ENCODE data around the gene MRPS23.
"Not testable (repeated sequence)": the region's sequence is repeated elsewhere in the genome, so short reads cannot be mapped to it uniquely, and the experiment has no call there.

MRPS23 gene

DNA sequence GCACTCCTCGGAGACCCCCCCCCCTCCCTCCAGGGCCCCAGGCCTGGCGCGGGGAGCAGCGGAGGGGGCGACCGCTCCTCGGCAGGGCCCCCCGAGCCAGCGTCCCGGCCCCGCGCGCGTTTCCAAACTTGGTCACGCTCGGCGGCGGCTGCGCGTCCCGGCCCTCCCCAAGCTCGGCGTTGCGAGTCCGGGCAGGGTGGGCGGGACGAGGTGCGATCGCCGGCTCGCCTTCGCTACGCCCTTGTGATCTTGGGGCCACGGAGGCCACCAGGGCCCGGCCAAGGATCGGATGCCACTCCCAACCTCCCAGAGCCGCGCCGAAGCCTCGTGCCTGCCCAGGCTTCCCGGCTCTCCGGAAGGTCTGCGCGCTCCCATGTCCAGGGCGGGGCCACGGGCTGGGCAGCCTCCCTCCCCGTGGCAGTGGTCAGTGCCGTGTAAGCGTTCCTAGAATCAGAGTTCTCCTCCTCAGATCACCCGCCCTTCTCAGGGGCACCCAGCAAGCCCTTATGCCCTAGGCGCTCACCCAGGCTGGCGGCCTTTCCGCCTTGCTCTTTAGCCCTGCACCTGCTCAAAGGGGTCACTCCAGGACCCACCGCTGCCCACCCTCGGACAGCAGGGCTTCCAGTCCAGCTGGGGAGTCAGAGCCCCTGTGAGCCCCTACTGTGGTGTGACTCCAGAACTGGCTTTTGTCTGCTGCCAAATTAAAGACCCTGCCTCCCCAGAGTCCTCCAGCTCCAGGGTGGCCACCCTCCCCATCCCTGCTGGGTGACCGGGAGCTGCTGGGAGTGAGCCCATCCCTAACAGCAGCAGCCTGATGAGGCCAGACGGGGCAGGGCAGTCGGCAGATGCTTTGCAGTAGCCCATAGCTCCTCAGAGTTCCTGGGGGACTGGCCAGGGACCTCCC lies 12.2 kb upstream of the MRPS23 start:
- no peak for DNase-seq

DNA sequence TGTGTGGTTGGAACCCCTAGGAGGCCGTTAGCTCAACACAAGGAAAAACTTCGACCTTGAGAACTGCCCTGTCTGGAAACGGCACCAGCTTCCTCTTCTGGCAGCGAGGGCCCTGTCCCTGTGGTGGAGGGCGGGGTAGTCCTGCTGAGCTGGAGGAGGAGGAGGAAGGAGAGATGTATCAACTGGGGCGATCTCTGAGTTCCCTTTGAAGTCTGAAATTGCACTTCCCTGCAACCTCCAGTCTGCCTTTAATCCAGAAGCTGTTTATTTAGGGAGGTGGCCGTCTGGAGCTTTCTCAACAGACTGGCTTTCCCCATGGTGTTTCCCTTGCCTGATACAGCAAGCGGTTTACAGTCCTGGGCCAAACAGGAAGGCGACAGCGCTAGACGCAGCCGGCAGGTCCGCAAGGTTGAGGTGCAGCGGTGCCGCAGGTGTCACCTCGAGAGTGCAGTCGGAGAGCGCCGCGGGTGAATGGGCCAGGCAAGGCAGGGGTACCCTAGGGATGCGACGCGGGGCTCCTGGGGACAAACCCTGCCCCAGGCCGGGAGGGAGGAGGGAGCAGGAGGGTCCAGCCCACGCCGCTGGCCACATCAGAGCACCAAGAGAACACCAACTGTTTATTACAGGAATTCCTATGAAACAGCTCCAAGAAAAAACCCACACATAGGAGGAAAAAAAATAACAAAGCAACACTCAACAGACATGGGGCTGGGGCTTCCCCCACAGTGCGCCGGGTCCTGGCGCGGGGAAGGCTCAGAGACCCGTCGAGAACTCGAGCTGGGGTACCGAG lies 11.4 kb upstream of the MRPS23 start:
- DNase-seq: peak; percentile 44

DNA sequence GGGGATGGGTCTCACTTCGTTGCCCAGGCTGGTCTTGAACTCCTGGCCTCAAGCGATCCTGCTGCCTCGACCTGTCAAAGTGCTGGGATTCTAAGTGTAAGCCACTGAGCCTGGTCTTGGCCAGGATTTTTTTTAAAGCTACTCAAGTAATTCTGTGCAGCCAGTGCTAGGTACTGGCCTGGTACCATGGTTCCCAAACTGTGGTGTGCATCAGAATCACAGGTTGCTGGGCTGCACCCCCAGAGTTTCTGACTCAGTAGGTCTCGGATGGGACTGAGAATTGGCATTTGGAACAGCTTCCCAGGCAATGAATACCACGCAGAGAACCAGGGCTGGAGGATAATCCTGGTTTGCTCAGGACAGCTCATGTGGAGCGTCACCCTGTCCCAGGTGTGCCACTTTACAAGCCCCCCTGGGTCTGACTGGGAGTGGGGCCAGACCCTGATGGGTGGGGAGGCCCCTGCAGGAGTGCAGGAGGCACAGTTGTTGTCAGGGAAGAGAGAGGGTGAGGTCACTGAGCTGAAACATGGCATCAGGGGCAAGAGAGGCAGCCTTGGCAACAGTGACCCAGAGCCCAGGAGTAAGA lies 10.7 kb upstream of the MRPS23 start:
- no peak for DNase-seq

DNA sequence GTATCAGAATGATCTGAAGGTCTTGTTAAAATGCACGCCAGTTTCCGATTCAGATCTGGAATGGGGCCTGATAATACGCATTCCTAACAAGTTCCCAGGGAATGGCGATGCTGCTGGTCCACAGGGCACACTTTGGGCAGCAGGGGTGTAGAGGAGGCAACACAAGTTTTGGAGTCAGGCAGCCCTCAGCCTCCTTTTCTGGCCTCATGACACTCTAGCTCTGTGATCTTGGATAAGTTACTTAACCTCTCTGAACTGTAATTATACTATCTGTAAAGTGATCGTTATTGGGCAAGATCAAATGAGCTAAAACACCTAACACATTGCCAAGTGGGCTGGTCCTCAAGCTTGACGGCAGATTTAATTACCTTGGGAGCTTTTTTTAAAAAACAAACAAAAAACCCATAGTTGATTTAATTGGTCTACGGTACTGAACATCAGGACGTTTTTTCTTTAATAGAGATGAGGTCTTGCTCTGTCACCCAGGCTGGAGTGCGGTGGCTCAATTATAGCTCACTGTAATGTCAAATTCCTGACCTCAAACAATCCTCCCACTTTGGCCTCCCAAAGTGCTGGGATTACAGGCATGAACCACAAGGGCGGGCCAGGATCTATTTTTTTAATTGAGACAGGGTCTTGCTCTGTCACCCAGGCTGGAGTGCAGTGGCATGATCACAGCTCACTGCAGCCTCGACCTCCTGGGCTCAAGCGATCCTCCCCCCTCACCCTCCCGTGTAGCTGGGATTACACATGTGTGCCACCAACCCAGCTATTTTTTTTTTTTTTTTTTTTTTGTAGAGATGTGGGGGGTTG lies 10.0 kb upstream of the MRPS23 start:
- no peak for DNase-seq

DNA sequence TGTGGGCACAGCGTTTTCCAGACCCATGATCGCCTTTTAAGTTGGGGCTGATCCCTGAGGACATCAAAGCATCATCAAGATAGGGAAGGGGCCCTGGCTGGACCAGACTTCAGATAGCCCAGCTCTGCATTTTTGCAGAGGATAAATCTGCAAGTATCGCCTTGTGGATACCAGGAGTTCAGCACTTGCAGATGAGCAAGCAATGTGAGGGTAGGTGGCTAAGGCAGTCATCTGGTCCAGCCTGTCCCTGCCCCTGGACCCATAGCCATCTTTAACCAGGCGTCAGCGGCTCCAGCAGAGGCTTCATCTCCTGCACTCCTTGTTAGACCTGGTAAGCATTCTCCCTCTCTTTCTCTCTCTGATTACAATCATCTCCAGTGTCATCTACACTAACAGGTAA lies 9.0 kb upstream of the MRPS23 start:
- DNase-seq: no peak

DNA sequence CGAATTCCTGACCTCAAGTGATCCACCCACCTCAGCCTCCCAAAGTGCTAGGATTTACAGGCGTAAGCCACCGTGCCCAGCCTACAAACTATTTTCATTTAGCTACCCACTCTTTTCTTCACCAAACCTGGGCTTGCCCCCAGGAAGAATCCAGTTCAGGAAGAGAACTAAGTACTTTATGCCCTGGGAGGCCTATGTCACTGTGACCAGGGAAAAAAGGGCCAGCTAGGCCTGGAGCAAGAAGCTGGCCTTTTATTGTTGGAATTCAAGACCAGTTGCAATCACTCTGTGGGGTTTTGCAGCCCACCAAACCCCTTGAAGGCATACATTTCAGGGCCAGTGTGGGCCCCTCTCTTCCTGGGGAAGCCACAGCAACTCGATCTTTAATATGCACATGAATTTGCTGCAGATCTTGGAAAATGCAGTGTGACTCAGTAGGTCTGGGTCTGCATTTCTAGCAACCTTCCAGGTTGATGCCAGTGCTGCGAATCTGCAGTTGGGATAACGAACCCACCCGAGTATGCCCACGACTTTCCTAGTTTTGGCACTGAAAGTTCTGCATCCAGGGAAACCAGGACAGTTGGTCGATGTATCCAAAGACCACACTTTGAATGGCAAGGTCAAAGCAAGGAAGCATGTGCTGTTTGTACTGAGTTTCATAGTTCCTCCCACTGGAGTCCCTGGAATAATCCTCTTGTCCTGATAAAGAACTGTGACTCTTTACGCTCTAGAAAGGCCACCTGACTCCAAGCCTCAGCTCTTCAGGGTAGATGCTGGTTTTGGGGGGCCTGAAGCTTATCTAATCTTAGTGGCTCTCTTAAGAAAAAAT lies 7.2 kb upstream of the MRPS23 start:
- no peak for DNase-seq

GRCh38 chr17:57855391-57856035 lies 5.7 kb upstream of the MRPS23 start:
- DNase-seq: no peak

- DNase-seq: no peak
Observed at GRCh38 chr17:57853695-57854094, 3.9 kb upstream of the MRPS23 start.

DNA sequence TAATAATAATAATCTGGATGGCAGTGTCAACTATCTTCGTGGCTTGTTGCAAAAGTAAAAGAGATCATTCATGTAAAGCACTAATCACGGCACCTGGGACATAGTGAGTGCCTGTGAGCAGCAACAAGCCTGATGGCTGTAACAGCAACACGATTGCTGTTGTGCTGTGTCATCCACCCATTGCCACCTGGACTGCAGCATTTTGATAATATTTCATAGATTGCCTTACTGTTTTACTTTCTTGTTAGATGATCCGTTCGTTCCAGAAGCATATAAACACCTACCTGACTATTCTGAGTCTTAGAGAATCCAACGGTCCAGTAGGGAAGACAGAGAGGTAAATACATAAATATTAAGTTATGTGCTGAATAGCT lies 3.1 kb upstream of the MRPS23 start:
- DNase-seq: no peak

- no peak for DNase-seq
Observed at GRCh38 chr17:57852092-57852954, 2.5 kb upstream of the MRPS23 start.

DNA sequence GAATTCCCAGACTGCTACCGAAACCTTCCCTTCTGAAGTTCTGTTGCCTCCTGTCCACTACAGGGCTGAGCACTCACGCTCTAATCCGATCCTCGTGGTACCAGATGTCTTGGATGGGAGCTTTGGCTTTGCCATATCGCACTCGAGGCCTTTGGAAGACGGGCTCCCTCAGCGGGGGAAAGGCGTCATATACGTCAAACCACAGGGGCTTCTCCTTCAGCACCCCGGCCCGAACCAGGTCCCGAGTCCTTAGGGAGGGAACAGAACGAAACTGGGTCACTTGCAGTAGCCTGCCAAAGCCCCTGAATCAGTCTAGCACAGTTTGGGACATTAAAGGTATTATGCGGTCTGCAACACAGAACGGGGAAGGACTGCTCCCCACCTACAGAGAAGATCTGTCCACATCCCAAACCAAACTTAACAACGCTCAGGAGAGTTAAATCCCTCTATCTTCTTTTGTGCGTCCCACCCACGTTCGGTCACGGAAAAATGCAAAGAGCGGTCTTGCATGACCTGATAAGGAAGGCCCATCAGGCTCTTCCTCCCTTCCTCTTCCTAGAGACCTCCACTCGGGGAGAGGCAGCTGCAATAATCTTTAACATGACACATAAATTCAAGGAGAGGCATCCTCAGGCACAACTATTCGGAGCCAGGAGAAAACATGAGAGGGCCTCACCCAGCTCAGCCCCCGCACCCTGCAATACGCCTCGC lies 526 bp downstream of the MRPS23 start:
- no peak for DNase-seq

GRCh38 chr17:57846056-57846945 lies 3.5 kb downstream of the MRPS23 start:
- DNase-seq: not testable (repeated sequence)

DNA sequence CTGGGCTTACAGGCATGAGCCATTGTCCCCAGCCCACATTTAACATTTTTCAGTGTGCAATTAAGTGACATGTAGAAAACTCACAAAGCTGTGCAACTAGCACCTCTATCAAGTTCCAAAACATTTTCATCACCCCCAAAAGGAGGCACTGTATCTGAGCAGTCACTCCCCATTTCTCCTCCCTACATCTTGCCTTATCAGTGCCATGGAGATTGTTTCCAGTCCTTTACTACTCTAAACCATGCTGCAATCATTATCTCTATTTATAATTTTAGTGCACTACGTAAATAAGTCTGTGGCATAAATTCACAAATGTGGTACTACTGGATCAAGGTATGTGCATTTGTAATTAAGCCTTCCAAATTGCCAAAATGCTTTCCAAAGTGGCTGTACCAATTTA lies 7.6 kb downstream of the MRPS23 start:
- DNase-seq: no peak

DNA sequence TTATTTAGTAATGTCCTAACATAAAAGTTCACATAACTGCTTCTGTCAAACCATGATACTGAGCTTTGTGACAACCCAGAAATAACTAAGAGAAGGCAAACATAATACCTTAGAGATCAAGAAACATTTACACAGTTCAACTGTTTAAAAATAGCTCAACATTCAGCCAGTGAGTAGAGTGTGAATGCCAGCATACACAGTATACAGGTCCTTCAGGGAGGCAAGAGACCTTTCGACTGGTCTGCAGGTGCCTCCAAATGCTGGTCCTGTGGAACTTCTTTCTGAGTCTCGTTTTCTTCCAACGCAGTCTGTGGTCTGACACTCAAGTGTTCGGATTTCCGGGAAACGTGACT lies 10.3 kb downstream of the MRPS23 start:
- DNase-seq: no peak

- no peak for DNase-seq
Observed at GRCh38 chr17:57838857-57839570, 10.8 kb downstream of the MRPS23 start.

DNA sequence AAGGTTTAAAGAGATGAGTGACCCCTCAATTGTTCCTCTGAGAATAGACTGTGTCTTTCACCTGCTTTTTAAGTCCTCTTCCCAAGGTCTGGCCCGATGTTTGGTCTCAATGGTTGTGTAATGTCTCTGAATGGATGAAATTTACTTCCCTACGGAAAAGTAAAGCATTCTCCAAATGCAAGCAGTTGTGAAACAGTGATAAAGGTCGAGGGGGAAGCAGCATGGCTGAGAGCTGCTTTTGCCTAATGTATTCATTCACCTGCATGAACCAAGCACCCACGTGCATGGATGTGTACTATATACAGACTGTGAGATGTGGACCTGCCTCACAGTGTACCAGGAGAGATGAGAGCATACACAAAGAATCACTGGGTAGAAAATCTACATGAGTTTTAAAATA lies 11.4 kb downstream of the MRPS23 start:
- DNase-seq: no peak

DNA sequence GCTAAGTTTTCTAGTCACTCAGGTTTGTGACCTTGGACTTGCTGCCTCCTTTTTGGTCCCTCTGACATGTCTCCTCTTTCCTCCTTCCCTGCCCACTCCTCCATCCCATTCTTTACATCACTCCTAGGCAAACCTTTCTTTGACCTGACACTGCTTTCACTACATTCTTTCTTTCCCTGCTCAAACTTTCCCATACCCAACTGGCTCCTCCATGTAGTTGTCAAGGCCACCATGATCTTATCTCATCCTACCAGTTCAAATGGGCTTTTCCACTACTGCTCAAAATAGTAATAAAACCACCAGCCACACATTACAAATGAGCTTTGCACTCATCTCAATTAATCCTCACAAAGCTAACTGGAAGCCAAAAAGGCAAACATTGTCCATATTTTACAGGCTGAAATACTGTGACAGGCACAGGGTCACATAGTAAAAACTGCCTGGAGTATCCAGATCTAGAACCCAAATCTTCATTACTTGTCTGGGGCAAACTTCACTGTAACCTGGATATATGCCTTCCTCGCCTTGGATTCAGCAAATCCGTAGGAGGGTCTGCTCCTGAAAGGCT lies 14.4 kb downstream of the MRPS23 start:
- no peak for DNase-seq

All from CD4-positive, alpha-beta T cell treated with Interleukin-10 for 1 hour (primary cell).